SJSA1 (cell line): Measurements from ENCODE around the gene VAMP1. TPM values are rescaled to one million over a fixed set of nuclear protein-coding genes. Genes with fewer than 3 reads are reported as not detected.
"Not testable (repeated sequence)": the region's sequence is repeated elsewhere in the genome, so short reads cannot be mapped to it uniquely, and the experiment has no call there.

Source experiments
- DNase-seq, 2 experiments: peaks; one replicate each; pipeline ENCODE4 v3.0.0-alpha.2; 2015 to 2020; ENCODE audit warnings: low spot score in 2 of 2, low read depth in 1 of 2
- H3K27ac ChIP-seq: fragments of 250-450 bp; sonication (Bioruptor Pico); 2 replicates; pipeline ENCODE4 v1.5.1; 2020; ENCODE audit warnings: mild to moderate bottlenecking, moderate library complexity
- H3K27me3 ChIP-seq: fragments of 250-450 bp; sonication (Bioruptor Pico); replicated peaks from 2 replicates; pipeline ENCODE4 v1.5.1; 2020; ENCODE audit warnings: mild to moderate bottlenecking, moderate library complexity
- H3K36me3 ChIP-seq: fragments of 250-450 bp; sonication (Bioruptor Pico); 2 replicates; pipeline ENCODE4 v1.5.1; 2020; ENCODE audit warnings: mild to moderate bottlenecking
- H3K4me1 ChIP-seq: fragments of 250-450 bp; sonication (Bioruptor Pico); replicated peaks from 2 replicates; pipeline ENCODE4 v1.6.1; 2021; ENCODE audit warnings: mild to moderate bottlenecking
- H3K4me3 ChIP-seq: fragments of 250-450 bp; sonication (Bioruptor Pico); 2 replicates; pipeline ENCODE4 v1.5.1; 2020; ENCODE audit warnings: mild to moderate bottlenecking
- H3K9me3 ChIP-seq: fragments of 250-450 bp; sonication (Bioruptor Pico); replicated peaks from 2 replicates; pipeline ENCODE4 v1.5.1; 2020; ENCODE audit warnings: mild to moderate bottlenecking
- total RNA-seq: library from RNA; depleted of rRNA; stranded (reverse); fragments of >200 nt; shearing (Covaris generic); gene quantifications from 2 replicates; pipeline ENCODE4 v1.2.3, GENCODE V29; 2014

The VAMP1 gene
- total RNA-seq, 1 experiment from 2014 or later: 6.4 TPM

- no peaks in the 10 kb centered on the region for H3K9me3 ChIP-seq
- no peak overlapping the region for H3K27ac ChIP-seq
- H3K4me3 ChIP-seq: no peak overlapping the region
- no peaks in the 10 kb centered on the region for H3K27me3 ChIP-seq
- DNase-seq: no peak
- peaks cover 5% of the 10 kb centered on the region for H3K4me1 ChIP-seq
- H3K36me3 ChIP-seq: peaks cover 16% of the 10 kb centered on the region
Observed at GRCh38 chr12:6488240-6488639, 17.8 kb upstream of the VAMP1 start.

GRCh38 chr12:6478416-6478815, 7.9 kb upstream of the VAMP1 start:
- DNase-seq: no peak
- no peaks in the 10 kb centered on the region for H3K9me3 ChIP-seq

GRCh38 chr12:6477601-6478377, 7.3 kb upstream of the VAMP1 start:
- not testable (repeated sequence) for H3K36me3 ChIP-seq, H3K4me3 ChIP-seq, H3K27me3 ChIP-seq, H3K27ac ChIP-seq, H3K9me3 ChIP-seq, DNase-seq
- peaks cover 42% of the 10 kb centered on the region for H3K4me1 ChIP-seq

More at GRCh38 chr12:6478416-6478815, 7.9 kb upstream of the VAMP1 start:
- peaks cover 42% of the 10 kb centered on the region for H3K4me1 ChIP-seq
- no peaks in the 10 kb centered on the region for H3K27me3 ChIP-seq
- H3K27ac ChIP-seq: no peak overlapping the region
- no peak overlapping the region for H3K4me3 ChIP-seq
- H3K36me3 ChIP-seq: no peaks in the 10 kb centered on the region

DNA sequence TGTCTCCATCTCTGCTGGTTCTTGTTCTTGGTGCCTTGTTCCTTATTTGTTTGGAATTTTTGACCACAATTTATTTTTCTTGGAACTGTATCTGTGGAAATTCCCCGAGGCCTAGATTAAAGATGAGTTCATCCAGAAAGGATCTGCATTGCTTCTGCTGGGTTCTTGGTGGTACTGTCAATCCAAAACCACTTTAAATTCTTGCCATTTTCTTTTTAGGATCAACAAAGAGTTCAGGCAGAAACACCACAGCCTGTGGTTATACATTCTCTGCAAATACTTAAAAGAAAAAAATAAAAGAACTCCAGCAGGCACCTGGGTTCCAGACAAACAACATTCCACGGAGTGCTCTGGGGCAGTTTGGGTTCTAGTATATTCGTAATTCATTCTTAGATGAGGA, 6.0 kb upstream of the VAMP1 start:
- Histone ChIP-seq H3K27ac (peak overlapping the region; percentile 34), H3K4me1 (peaks cover 42% of the 10 kb centered on the region), H3K27me3 (no peaks in the 10 kb centered on the region), H3K4me3 (no peak overlapping the region), H3K9me3 (no peaks in the 10 kb centered on the region), H3K36me3 (no peaks in the 10 kb centered on the region)
- DNase-seq: peak; percentile 71 to 95

GRCh38 chr12:6475233-6475975, 4.9 kb upstream of the VAMP1 start:
- H3K27me3 ChIP-seq, H3K36me3 ChIP-seq, DNase-seq, H3K9me3 ChIP-seq, H3K27ac ChIP-seq, H3K4me3 ChIP-seq: not testable (repeated sequence)
- H3K4me1 ChIP-seq: peaks cover 45% of the 10 kb centered on the region

DNA sequence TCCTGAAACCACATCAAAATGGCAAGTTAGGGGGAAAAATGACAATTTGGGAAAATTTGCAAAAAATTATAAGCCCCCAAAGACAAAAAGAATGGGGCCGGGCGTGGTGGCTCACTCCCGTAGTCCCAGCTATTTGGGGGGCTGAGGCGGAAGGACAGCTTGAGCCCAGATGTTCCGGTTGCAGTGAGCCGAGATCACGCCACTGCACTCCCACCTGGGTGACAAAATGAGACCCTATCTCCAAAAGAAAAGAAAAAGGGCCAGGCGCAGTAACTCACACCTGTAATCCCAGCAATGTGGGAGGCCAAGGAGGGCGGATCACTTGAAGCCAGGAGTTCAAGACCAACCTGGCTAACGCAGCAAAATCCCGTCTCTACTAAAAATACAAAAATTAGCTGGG, 2.0 kb upstream of the VAMP1 start:
- Histone ChIP-seq H3K27me3 (no peaks in the 10 kb centered on the region), H3K27ac (no peak overlapping the region), H3K4me3 (no peak overlapping the region), H3K9me3 (no peaks in the 10 kb centered on the region), H3K4me1 (peaks cover 59% of the 10 kb centered on the region), H3K36me3 (peaks cover 5% of the 10 kb centered on the region)
- DNase-seq: no peak

DNA sequence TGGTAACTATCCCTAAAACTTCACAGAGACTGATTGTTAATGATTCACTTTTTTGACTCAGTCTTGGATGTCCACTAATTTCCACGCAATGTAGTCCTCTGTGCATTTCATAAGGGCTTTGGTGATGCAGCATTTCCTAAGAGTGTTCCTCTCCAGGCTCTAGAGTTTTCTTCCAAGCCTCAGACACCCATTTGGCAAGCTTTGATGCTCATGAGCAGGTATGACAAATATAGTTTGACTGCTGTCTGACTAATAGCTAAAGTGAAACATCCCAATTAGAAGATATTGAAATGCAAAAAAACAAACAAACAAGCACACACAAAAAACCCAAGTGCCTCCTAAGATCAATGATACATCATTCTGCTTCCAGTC, 1.5 kb upstream of the VAMP1 start:
- H3K27me3 ChIP-seq: no peaks in the 10 kb centered on the region
- H3K27ac ChIP-seq: no peak overlapping the region
- no peaks in the 10 kb centered on the region for H3K9me3 ChIP-seq
- H3K4me1 ChIP-seq: peaks cover 54% of the 10 kb centered on the region
- H3K36me3 ChIP-seq: peaks cover 5% of the 10 kb centered on the region
- H3K4me3 ChIP-seq: no peak overlapping the region
- no peak for DNase-seq

DNA sequence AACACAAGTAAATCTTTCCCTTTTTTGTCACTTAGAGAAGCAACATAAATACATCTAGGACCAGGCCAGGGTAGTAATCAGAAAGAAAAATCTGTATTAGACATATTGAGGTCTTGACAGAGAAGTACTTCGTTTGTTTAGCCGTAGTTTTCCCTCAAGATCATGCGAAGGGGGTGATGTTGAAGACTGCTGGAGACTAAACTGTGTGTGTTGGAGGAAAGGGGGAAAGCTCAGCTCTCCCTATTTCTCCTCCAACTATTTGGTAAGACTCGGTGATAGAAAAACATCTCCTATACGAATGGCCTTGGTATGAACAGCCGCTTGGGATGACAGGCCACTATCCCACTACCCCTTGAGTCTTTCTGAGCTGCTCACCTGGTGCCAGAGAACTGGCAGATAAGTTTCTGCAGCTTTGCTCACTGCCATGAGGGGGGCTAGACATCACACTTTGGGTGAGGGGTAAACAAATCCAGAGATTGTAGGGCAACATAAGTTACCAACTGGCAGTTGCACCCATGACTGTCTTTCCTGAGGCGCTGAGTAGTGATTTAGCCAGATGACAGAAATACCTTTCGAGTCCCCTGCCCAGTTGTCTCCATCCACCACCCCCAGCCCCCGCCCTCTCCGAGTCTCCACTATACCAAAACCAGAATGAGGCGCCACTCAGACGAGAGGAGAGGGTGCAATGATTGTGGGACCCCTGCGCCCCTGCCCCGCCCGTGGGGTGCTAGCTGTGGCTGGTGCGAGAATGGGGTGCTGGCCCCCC, 685 bp downstream of the VAMP1 start:
- H3K27ac ChIP-seq: no peak overlapping the region
- peak overlapping the region; percentile 54 for H3K4me3 ChIP-seq

GRCh38 chr12:6469092-6469491, 1.4 kb downstream of the VAMP1 start:
- Histone ChIP-seq H3K4me3 (peak overlapping the region; percentile 54), H3K9me3 (no peaks in the 10 kb centered on the region)
- DNase-seq: no peak

More for the DNA sequence above, 685 bp downstream of the VAMP1 start:
- Histone ChIP-seq H3K36me3 (peaks cover 25% of the 10 kb centered on the region), H3K9me3 (no peaks in the 10 kb centered on the region), H3K27me3 (no peaks in the 10 kb centered on the region), H3K4me1 (peaks cover 34% of the 10 kb centered on the region)
- DNase-seq: no peak

GRCh38 chr12:6468283-6468575, 2.2 kb downstream of the VAMP1 start:
- no peaks in the 10 kb centered on the region for H3K27me3 ChIP-seq
- no peaks in the 10 kb centered on the region for H3K9me3 ChIP-seq
- H3K4me1 ChIP-seq: peaks cover 24% of the 10 kb centered on the region
- DNase-seq: no peak
- H3K27ac ChIP-seq: no peak overlapping the region
- H3K36me3 ChIP-seq: peaks cover 41% of the 10 kb centered on the region
- no peak overlapping the region for H3K4me3 ChIP-seq

More at GRCh38 chr12:6469092-6469491, 1.4 kb downstream of the VAMP1 start:
- H3K27ac ChIP-seq: no peak overlapping the region
- H3K4me1 ChIP-seq: peaks cover 27% of the 10 kb centered on the region
- H3K27me3 ChIP-seq: no peaks in the 10 kb centered on the region
- peaks cover 32% of the 10 kb centered on the region for H3K36me3 ChIP-seq

GRCh38 chr12:6467571-6468282, 2.8 kb downstream of the VAMP1 start:
- peaks cover 46% of the 10 kb centered on the region for H3K36me3 ChIP-seq
- H3K4me1 ChIP-seq: peaks cover 24% of the 10 kb centered on the region
- H3K27me3 ChIP-seq, DNase-seq, H3K4me3 ChIP-seq, H3K27ac ChIP-seq, H3K9me3 ChIP-seq: not testable (repeated sequence)

- H3K27me3 ChIP-seq, H3K27ac ChIP-seq, H3K9me3 ChIP-seq, H3K4me3 ChIP-seq, DNase-seq: not testable (repeated sequence)
- H3K4me1 ChIP-seq: peaks cover 24% of the 10 kb centered on the region
- peaks cover 56% of the 10 kb centered on the region for H3K36me3 ChIP-seq
Observed at GRCh38 chr12:6466751-6467150, 3.7 kb downstream of the VAMP1 start.

- Histone ChIP-seq H3K4me3 (no peak overlapping the region), H3K27ac (no peak overlapping the region), H3K9me3 (no peaks in the 10 kb centered on the region), H3K27me3 (no peaks in the 10 kb centered on the region), H3K36me3 (peaks cover 60% of the 10 kb centered on the region), H3K4me1 (peaks cover 21% of the 10 kb centered on the region)
- DNase-seq: no peak
Observed at GRCh38 chr12:6466184-6466573, 4.3 kb downstream of the VAMP1 start.
